GF-D8 (cell line): ENCODE data around the gene CNTROB.
"Not testable (repeated sequence)": the region's sequence is repeated elsewhere in the genome, so short reads cannot be mapped to it uniquely, and the experiment has no call there.

Source experiments
- DNase-seq: peaks from one replicate; lab custom pipeline; 2025; lab: John Stamatoyannopoulos, UW

The CNTROB gene

GRCh38 chr17:7946441-7946840 is 14.4 kb downstream of the CNTROB start:
- DNase-seq, result no peak

DNA sequence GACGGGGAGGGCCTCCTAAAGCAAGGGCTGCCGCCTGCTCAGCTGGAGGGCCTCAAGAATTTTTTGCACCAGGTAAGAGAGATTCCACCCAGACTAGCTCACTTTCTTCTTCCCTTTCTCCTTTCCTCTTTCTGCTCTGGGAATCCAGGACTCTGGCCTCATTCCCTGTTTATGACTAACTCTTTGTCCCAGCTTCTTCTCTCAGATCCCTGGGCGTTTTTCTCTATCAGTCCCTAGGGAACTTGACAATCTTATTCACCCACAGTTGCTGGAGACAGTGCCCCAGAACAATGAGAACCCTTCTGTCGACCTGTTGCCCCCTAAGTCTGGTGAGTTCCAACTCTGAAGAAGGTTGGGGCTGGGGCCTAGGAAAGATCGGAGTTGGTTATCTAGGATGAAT is 15.6 kb downstream of the CNTROB start:
- DNase-seq, result no peak

DNA sequence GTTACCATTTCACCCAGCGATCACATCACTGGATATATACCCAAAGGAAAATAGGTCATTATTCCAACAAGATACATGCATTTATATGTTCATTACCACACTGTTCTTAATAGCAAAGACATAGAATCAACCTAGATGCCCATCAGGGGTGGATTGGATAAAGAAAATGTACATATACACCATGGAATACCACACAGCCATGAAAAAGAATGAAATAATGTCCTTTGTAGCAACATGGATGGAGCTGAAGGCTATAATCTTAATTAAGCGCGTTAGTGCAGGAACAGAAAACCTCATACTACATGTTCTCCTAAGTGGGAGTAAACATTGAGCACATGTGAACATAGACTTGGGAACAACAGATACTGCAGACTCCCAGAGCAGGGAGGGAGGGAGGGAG is 18.6 kb downstream of the CNTROB start:
- DNase-seq, result no peak

DNA sequence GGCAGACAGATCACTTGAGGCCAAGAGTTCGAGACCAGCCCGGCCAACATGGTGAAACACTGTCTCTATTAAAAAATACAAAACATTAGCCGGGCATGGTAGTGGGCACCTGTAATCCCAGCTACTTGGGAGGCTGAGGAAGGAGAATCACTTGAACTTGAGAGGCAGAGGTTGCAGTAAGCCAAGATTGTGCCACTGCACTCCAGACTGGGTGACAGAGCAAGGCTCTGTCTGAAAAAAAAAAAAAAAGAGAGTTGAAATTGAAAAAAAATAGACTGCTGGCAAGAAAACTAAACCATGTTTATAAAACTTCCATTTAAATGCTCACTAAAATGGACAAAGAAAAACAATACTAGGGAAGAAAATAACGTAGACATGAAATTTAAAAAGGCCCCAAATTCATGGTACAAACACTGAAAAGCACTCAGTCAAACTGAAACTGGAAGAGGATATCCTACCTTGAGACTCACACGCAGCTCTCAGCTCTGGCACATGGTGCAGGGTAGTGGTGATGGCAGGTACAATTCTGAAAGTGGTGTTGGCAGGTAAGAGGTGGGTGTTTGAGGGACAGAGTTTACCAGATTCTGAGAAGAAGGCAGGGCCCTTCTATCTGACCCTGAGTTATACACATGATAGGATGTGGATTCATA is 19.3 kb downstream of the CNTROB start:
- DNase-seq, result no peak

GRCh38 chr17:7953266-7953665 is 21.3 kb downstream of the CNTROB start:
- DNase-seq, result not testable (repeated sequence)

DNA sequence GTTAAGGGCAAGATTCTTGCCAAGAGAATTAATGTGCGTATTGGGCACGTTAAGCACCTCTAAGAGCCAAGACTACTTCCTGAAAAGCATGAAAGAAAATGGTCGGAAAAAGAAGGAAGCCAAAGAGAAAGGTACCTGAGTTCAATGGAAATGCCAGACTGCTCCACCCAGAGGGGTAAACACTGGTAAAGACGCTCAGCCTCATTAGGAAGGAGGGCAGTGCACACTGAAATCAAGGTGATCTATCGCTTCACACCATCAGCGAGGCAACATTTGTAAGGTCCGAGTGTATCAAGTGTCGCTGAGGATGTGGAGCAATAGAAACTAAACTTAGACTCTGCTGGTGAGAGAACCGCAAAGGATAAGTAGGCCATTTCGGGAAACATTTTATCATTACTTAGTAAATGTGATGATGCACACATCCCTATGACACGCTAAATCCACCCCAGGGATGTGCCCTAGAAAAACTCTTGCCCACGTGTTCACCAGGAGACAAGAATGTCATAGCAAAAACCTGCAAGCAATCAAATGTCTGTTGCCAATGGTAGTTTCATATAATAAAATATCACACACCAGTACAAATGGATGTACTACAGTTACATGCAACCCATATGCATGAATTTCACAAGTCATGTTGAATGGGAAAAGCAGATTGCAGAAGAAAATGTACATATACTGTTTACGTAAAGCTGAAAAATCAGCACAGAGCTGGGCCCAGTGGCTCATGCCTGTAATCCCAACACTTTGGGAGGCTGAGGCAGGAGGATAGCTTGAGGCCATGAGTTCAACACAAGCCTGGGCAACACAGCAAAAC is 23.6 kb downstream of the CNTROB start:
- no peak for DNase-seq

DNA sequence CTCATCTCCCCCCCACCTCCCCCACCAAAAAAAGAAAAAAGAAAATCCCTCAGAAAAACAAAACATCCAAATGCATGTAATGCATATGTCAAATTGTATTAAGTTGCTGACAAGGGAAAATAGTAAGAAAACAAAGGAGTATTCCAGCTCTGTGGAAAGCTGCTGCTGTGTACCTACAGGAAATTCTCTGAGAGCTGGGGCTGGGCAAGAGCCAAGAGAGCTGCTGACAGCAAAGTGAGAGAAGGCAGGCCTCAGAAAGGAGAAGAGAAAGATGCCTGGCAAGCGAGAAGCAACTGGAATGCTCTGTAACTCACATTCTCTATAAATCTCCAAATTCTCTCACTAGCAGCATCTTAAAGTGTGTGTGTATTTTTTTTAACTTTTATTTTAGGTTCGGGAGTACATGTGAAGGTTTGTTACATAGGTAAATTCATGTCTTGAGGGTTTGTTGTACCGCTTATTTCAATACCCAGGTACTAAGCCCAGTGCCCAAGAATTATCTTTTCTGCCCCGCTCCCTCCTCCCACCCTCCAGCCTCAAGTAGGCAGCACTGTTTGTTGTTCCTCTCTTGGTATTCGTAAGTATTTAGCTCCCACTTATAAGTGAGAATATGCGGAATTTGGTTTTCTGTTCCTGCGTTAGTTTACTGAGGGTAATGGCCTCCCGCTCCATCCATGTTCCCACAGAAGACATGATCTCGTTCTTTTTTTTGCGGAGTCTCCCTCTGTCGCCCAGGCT is 24.4 kb downstream of the CNTROB start:
- no peak for DNase-seq

DNA sequence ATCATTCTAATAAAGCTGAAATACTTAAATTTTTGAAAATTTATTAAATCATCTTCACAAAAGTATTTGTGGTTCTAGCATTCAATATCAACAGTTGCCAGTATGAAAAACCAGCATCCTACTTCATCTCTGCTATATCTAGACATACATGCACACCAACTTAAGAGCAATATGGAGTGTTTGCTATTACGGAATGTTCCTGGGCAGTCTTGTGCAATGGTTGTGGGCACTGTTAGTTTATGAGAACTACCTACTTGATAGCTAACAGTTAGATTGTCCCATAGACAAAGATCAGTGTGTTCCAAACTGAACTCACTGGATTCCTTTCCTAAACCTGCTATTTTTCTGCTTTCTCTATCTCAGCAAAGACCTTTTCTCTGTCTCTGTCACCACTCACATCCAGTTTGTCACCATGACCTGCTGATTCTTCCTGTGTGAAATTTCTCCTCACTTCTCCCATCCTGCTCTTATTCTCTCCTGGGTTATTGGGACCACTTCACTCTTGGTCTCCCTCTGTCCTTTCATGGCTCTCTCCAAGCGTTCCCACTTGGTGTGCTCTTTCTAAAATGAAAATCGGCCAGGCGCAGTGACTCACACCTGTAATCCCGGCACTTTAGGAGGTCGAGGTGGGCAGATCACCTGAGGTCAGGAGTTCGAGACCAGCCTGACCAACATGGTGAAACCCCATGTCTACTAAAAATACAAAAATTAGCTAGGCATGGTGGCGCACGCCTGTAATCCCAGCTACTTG is 27.7 kb downstream of the CNTROB start:
- peak; percentile 34 for DNase-seq

GRCh38 chr17:7961421-7961820 is 29.4 kb downstream of the CNTROB start:
- no peak for DNase-seq

GRCh38 chr17:7967751-7968150 is 35.7 kb downstream of the CNTROB start:
- no peak for DNase-seq

GRCh38 chr17:7969433-7969832 is 37.4 kb downstream of the CNTROB start:
- peak; percentile 39 for DNase-seq

DNA sequence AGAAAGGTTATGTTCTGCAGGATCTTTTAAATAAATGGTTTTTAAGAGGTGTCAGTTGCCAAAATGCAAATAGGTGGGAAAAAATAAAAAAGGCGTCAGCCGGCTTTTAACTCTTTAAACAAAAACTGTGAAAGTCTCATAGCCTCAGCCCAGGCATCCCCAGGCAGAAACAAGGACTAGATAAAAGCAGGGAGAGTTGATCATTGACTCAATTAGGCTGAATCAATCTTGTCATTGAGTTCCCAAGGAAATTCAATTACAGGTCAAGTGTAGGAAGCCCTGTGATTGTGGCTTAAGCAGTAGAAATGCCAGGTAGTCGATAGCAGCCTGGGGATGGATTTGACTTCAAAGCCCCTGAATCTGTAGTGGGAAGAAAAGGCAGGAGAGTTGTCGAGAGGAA is 39.6 kb downstream of the CNTROB start:
- no peak for DNase-seq

- no peak for DNase-seq
Measured at GRCh38 chr17:7972131-7972785, 40.3 kb downstream of the CNTROB start.

DNA sequence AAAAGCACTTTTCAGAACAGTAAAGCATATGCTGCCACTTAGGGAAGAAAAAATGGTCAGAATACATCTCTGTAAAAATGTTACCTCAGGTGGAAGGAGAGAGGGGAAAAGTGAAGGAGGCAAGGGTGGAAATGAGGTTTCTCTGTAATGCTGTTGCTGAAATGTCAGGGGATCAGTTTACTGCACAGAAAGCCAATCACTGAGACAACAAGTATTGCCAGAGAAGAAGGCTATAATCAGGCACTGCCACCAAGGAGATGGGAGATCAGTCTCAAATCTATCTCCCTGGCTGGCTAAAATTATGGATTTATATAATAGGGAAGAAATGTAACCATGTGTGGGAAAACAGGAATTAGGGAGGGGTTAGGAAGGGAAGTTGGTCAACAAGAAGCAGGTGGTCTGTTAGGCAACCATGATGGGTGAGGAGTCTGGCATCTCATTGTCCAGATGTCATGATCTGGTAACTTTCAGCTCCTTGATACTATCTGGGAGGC is 42.7 kb downstream of the CNTROB start:
- DNase-seq, result no peak

DNA sequence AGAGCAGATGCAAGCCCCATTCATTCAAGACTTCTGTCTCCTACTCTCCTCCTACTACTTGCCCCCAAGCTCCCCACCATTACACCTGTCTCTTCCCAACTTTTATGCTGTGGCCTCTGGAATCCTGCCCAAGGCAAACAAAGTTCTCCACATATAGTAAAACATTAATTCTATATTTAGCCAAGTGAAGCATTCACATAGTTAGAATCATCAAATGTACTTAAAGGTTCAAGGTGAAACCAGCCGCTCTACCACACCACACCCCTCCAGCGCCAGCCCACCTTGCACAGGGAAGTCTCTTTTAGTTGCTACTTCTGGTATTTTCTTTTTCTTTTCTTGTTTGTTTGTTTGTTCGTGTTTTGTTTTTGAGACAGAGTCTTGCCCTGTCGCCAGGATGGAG is 45.0 kb downstream of the CNTROB start:
- no peak for DNase-seq

DNA sequence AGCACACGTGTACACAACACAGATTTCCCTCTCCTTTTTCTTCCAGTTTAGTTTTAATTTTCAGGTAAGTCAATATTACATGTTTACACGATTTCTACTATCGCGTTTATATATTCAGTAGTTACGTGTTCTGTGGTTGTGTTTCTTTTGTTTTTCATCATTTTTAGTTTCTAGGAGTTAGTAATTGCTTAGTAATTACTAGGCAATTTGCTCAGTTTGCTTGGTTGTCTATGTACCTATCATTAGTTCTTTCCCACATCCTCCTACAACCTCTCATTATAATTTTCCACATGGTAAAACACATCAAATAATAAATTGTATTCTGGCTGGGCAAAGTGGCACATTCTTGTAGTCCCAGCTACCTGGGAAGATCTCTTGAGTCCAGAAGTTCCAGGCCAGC is 45.8 kb downstream of the CNTROB start:
- no peak for DNase-seq

- no peak for DNase-seq
Measured at GRCh38 chr17:7982173-7982572, 50.2 kb downstream of the CNTROB start.

GRCh38 chr17:7982666-7983065 is 50.7 kb downstream of the CNTROB start:
- peak; percentile 0 for DNase-seq

DNA sequence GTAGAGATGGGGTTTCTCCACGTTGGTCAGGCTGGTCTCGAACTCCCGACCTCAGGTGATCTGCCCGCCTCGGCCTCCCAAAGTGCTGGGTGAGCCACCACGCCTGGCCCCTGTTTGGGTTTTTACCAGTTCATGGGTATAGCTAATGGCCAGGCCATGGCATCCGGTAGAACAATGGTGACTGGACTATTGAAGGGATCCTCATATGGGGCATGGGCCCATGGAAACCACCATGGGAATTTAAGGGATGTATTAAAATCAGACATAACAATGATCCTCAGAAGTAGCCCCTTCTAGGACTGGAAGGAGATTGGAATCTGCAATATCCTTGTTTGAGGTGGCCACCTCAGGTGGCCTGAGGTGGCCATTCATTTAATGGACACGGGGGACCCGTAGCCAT is 52.9 kb downstream of the CNTROB start:
- DNase-seq, result no peak

- no peak for DNase-seq
Measured at GRCh38 chr17:7987112-7987893, 55.3 kb downstream of the CNTROB start.

GRCh38 chr17:7988750-7989178 is 56.8 kb downstream of the CNTROB start:
- peak; percentile 36 for DNase-seq
